Activated naive CD4-positive, alpha-beta T cell (primary cell): ENCODE data around the gene KCNG1.
"Not testable (repeated sequence)": the region's sequence is repeated elsewhere in the genome, so short reads cannot be mapped to it uniquely, and the experiment has no call there.

Experiments
- DNase-seq, 4 experiments: peaks; one replicate each; lab custom pipeline; 2025; lab: John Stamatoyannopoulos, UW

Gene KCNG1, protein sequence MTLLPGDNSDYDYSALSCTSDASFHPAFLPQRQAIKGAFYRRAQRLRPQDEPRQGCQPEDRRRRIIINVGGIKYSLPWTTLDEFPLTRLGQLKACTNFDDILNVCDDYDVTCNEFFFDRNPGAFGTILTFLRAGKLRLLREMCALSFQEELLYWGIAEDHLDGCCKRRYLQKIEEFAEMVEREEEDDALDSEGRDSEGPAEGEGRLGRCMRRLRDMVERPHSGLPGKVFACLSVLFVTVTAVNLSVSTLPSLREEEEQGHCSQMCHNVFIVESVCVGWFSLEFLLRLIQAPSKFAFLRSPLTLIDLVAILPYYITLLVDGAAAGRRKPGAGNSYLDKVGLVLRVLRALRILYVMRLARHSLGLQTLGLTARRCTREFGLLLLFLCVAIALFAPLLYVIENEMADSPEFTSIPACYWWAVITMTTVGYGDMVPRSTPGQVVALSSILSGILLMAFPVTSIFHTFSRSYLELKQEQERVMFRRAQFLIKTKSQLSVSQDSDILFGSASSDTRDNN

DNA sequence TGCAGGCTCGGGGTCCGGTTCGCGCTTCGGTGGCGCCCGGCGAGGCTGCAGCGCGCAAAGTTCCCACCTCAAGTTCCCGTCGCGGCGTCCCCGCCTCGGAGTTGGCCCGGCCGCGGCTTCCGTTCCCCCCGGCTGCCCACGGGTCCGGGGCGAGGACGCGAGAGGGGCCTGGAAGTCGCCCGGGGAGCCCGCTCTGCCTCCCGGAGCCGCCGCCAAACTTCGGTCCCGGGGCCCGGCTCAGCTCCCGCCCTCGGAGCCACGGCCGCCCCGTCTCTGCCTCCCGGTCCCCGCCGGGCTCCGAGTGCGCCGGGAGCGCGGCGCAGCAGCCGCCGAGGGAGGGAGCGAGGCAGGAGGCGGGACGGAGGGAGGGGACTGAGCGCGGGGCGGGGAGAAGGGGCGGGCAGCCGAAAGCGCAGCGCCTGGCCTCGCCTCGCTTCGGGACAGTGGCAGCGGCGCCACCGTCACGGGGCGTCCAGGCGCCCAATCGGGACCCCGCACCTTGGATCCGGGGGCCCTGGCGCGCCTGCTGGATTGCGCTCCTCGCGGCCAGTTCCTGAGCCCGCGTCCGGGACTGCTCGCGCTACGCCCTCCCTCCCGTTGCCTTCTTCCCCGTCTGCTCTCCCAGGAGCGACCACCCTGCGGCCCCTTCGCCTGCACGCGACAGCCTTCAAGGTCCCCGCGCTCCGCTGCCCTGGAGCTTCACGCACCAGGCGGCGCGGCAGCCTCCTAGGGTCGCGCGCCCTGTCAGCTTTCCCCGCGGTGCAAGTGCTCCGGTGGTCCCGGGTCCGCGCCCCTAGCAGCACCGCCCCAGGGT lies at the start of gene KCNG1:
KCNG1 (minus strand) TSS at position 305 of the 814 bp plus-strand sequence. CDS start 12,769 bp downstream, outside the sequence.
- DNase-seq = no peak

DNA sequence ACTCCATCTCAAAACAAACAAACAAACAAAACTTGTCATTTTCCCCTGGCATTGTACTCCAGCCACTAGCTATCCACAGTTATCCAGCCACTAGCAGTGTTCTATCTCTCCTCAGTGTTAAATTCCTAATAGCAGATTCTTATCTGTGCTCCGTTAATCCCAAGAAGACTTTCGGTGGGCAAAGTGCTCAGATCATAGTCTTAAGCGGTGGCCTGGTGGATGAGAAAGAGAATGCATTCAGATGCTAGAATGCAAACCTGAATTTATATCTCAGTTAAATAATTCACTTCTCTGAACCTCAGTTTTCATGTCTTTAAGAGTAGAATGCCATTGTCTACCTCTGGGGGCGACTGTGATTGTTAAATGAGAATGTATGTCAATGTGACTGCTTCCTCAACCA lies 47.7 kb upstream of the KCNG1 start:
- no peak for DNase-seq

DNA sequence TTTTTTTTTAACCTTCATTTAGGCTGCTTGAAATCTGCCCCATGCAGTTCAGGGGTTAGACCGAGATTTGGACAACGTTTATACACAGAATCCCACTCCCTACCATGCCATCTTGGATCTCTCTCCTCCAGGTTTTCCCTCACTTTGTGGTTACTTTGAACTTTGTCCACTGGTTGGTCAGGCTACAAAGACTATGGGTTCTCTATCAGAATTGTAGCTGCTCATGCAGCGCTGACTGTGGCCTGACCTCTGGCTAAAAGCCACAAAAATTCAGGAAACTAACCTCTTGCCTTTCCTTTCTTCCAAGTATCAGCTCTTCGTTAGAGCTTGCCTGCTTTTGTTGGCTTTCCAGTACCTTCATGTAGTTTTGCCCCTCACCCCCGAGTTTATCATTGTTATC lies 44.9 kb upstream of the KCNG1 start:
- DNase-seq = no peak

DNA sequence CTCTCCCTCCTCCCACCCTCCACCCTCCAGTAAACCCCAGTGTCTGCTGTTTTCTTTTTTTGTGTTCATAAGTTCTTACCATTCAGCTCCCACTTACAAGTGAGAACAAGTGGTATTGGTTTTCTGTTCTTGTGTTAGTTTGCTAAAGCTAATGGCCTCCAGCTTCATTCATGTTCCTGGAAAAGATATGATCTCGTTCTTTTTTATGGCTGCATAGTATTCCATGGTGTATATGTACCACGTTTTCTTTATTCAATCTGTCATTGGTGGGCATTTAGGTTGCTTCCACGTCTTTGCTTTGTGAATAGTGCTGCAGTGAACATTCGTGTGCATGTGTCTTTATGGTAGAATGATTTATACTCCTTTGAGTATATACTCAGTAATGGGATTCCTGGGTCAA lies 42.7 kb upstream of the KCNG1 start:
- no peak for DNase-seq

DNA sequence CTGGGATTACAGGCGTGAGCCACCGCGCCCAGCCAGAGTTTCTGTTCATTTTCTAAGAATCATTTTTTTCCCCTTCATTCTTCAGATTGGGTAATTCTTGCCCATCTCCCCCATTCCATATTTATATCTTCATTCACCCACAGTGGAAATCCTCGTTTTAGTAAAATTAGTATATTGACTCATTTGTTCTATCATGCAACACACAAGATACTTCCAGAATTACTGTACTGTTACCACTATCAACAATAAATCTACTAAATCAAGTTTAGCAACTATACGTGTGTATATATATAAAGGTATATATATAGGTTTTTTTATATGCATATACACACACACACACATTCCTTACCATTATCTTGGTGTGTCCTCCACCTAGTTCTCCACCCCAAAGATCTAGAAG lies 41.2 kb upstream of the KCNG1 start:
- DNase-seq = no peak

DNA sequence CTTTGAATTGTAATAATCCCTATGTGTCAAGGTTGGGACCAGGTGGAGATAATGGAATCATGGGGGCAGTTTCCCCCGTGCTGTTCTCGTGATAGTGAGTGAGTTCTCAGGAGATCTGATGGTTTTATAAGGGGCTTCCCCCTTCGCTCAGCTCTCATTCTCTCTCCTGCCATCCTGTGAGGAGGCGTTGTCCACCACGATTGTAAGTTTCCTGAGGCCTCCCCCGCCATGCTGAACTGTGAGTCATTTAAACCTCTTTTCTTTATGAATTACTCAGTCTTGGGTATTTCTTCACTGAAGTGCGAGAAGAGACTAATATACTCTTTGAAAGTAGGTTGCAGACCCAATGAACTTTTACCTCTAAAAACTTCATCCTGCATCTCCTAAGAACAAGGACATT lies 39.2 kb upstream of the KCNG1 start:
- no peak for DNase-seq

DNA sequence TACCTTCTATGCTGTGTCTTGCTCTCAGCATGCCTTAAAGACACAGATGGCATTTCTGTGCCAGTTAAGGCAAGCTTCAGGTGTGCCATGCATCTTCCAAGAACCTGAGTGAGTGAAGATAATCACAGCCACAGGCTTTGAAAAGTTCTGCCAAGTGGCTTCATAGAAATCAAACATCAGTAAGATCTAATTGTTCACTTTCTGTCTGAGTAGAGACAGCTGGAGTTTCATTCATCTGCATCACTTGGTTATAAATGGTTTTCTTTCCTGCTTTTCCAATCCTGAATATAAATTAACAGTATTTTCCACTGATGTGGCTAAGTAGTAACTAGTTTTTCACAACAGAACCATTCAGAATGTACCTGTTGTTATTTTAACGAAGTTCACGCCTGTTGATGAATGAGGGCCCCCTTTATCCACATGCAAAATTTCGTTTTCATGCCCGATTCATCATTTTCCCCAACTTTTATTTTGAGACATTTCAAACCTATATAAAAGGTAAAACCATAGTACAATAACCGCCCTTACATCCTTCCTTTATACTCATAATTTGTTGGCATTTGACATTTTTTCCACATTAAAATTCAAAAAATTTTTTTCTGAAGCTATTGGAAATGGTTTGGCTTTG lies 38.6 kb upstream of the KCNG1 start:
- DNase-seq = no peak

DNA sequence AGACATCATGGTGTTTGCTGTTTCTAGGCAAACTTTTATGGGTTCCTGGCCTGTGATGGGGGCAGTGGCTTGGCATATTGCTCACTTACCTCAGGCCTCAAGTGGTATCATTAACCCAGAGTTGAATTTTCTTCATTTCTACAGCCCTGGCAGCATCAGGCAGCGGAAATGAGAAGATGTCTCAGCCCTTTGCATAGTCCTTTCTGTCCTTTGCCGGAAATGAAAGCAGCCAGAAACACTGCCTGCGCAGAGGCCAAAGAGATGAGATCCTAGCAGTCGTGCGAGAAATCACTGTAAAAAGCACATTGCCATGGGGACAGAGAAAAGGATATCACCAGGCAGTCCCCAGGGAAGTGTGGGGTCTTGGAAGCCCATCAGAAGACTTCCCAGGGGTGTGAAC lies 37.4 kb upstream of the KCNG1 start:
- no peak for DNase-seq

DNA sequence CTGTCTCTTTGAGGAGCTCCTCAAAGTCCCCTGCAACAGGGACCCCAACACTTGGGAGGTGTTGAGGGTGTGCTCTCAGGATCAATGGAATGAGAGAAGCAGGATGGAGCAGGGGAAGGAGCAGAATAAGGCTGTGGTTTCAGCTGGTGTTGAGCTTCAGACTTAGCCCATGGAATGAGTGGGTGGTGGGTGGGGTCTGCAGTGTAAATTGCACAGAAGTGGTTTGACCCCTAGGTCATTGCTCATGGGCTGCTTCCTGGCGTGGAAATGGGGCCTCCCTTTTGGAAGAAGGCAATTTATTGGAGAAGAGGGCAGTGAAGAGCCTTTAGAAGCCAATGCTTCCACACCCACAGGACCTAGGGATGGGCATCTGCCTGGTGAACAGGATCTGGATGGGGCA lies 37.0 kb upstream of the KCNG1 start:
- no peak for DNase-seq

DNA sequence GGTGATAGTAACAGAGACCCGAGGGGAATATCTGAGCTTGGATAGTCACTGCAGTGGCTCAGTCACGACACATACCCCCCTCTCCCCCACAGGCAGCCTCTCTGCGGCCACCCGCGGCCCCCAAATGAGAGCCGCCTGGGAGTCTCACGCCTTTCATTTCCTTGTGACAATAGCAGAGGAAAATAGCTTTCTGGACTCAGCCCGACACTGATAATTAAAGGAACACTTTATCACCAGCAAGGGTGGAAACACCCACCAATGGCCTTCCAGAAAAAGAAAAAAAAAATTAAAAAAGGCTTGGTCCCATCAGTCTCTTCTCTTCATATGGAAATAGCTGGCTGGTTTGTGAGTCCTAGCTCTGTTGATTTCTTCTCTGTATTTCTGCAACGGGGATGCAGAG lies 35.1 kb upstream of the KCNG1 start:
- DNase-seq = no peak

DNA sequence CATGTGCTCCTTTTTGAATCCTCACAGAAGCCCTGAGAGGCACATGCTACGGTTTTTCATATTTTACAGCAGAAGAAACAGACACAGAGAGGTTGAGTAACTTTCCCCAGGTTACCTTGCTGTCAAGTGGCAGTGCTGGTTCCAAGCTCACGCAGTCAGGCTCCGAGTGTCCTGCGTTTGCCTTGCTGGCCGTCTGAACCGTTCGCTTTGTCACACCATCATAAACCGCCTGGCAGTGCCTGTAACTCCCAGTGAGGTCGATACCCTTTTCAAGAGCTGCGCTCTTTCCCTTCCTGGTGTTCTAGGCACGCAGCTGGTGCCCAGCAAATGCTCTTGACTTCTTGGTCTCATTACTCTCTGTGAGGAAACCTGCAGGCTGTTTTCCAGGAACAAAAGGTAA lies 31.3 kb upstream of the KCNG1 start:
- DNase-seq = no peak

DNA sequence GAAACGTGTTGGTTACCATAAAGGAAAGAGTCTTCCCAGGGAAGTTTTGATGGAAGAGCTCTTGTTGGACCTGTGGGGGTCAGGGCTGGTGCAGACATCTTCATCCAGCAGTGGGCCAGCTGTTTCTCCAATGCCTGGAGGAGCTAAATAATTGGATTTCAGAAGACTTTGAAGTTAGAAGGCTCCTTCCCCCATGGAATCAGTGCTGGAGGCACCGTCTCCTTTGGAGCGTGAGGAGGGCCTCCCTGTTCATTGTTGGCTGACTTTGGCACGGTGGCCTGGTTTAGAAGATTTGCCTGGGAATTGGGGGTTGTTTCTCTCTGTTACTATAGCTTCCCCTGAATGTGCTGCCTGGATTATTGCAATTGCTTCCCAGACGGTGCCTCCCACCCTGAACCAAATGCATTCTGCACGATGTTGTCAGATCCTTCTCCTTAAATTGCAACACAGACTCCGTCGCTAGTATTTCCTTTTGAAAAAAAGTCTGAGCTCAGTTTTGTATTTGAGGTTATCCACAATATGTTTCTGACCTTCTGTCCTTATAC lies 27.7 kb upstream of the KCNG1 start:
- DNase-seq = no peak

DNA sequence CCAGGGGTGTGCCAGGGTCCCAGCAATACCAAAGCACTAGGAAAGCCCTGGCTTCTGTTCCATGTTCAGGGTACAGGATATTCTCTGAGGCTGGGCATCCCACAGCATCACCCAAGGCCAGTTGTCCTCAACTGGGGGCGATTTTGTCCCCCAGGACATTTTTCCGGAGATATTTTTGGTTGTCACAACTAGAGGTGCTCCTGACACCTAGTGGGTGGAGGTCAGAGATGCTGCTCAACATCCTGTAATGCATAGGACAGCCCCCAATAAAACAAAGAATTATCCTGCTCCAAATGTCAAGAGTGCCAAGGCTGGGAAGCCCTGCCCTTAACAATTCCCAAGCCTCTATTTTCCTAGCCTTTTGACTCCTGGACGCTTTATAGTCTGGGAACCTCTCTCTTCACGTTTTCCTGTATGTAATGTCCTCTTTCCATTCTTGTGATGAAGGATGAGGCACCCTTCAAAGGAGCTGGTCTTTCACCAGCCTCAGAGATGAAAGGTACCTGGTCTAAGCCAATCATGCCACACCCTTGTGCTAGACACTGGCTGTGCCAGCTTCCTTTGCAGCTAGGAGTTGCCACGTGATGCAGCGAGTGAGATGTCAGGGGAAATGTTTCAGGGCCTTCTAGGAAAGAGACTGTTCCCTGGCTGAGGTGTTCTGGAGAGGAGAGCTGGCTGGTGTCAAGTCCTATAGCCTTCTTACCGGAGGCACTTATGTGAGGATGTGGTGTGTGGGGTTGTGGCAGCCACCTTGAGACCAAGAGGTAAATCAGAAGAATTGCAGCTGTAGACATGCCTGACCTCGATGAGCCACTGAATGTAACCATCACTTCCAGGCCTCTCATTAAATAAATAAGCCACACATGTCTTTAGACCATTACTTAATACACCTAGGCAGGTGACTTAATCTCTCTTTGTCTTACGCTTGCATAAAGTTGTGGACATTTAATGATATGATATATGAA lies 23.4 kb upstream of the KCNG1 start:
- no peak for DNase-seq

DNA sequence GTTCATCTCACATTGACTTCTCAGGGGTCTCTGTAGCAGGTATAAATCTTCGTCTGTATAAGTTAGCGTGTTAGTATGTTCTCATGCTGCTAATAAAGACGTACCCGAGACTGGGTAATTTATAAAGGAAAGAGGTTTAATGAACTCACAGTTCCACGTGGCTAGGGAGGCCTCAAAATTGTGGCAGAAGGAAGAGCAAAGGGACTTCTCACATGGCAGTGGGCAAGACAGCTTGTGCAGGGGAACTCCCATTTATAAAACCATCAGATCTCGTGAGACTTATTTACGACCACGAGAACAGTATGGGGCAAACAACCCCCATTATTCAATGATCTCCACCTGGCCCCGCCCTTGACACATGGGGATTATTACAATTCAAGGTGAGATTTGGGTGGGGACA lies 22.6 kb upstream of the KCNG1 start:
- not testable (repeated sequence) for DNase-seq

DNA sequence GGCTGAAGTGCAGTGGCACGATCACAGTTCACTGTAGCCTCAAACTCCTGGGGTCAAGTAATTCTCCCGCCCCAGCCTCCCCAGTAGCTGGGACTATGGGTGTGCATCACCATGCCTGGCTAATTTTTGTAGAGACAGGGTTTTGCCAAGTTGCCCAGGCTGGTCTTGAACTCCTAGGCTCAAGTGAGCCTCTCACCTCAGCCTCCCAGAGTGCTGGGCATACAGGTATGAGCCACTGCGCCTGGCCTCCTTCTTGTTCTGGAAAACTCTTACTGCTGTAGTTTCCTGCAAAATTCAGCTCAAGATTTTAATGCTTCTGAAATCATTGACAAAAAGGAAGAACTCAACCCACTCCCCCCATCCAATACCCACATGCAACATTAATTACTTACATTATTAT lies 21.9 kb upstream of the KCNG1 start:
- DNase-seq = no peak

DNA sequence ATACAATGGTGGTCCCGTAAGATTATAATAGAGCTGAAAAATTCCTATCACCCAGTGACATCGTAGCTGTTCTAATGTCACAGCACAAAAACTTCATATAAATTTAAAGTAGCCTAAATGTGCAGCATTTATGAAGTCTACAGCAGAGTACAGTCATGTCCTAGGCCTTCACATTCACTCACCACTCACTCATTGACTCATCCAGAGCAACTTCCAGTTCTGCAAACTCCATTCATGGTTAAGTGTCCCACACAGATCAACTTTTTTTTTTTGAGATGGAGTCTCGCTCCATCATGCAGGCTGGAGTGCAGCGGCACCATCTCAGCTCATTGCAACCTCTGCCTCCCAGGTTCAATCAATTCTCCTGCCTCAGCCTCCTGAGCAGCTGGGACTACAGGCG lies 20.9 kb upstream of the KCNG1 start:
- DNase-seq = no peak

DNA sequence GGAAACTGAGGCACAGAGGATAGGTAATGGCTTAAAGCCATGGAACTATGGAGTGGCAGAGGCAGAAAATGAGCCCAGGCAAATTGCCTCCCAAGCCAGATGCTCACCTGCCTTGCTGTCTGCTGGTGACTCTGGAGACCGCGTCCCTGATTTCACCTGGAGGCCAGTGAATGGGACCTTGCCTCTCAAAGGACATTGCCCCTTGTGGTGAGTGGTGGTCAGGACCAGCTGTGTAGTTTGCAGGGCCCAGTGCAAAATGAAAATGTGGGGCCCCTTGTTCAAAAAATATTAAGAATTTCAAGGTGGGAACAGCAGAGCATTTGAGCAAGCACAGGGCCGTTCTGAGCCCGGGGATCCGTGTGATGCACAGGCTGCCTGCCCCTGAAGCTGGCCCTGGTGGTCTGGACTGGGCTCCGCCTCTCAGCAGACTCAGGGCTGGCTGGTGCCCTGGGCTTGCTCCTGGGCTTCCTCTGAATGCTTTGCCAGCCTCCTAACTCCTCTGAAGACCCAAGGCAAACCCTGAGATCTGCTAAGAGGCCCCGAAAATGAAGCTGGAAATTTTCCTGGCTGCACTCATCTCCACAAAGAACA lies 19.8 kb upstream of the KCNG1 start:
- DNase-seq = no peak

DNA sequence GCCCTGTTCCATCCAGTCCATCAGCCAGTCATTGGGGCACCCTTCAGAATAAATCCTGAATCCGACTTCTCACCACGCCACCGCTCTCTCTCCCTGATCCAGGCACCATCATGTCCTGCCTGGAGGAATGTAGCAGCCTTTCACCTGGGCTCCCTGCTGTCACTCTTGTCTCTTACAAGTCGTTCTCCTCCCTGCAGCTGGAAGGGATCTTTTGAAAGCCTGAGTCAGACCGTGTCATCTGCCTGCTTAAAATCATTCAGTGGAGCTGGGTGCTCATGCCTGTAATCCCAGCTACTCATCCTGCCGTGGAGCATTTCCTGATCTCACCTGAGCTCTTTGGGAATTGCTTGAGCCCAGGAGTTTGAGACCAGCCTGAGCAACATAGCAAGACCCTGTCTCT lies 19.2 kb upstream of the KCNG1 start:
- no peak for DNase-seq

DNA sequence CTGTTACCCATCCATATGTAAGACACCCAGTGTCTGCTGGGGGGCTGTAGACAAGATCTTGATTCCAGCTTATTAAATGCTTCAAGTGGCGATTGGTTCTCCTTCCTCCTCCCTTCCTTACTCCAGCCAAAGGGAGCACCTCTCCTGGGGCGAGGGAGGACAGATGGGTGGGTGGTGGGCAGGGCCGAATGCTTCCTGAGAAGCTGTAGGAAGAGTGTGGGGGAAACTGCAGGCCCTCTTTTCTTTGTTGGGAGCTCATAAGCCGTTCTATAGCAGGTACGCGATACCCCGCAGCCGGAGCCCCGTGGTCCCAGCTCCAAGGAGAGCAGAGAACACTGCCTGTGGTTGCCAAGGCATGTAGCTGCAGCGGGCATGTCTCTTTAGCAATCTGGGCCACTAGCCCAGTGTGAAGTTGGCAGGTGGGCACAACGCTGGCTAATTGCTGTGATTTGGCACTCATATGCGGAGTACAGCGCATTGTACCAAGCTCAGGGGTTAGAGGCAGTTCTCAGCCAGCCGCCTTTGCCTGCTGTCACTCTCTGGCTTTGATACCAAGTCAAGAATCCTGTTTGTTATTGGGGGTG lies 14.7 kb upstream of the KCNG1 start:
- DNase-seq = no peak

DNA sequence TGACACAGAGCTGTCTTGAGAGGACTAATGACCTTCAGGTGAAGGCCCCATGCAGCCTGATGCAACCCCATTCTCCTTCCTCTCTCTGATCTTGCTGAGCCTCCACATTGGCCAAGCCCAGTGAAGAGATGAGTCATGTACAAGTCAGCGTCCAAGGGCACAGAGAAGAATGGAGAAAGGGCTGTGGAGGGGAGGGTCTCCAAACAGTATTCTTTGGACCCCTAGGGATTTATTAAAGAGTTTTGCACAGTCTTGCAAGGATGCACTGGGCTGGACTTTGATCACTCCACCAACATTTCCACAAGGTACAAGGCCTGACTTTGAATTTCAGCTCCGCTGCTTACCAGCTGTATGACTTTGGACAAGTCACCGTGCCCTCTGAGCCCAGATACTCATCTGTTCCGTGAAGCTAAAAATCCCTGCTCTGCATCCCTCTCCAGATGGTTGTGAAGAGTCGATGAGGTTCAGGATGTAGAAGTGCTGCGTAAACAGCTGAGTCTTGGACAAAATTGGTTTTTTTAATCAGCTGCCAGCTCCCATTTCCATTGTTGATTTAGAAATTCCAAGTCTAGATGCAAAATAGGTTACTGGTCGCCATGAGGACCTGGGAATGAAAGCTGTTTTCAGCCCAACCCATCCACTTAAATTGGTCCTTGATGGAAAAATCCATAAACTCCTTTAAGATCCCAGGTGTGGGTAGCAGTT lies 14.1 kb upstream of the KCNG1 start:
- no peak for DNase-seq
